ENCODE data around the gene PTPRD.

DNA sequence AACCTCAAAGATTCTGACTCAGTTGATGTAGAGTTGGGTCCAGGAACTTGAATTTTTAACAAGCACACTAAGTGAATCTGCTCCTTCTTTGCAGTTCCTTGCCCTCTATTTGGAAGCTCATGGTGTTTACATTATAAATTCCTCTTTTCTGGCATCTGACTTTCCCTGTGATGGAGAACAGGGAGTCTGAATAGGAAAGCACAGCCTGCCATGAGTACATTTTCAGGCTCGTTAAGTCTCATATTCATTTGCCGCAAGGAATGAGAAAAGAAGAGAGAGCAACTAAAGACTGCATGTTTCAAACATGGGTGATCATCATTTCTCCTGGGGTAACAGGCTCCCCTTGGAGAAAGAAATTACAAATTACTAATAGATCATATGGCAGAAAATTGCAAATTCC lies 2345.2 kb downstream of the PTPRD start:
- TF ChIP-seq, protein P1, sequence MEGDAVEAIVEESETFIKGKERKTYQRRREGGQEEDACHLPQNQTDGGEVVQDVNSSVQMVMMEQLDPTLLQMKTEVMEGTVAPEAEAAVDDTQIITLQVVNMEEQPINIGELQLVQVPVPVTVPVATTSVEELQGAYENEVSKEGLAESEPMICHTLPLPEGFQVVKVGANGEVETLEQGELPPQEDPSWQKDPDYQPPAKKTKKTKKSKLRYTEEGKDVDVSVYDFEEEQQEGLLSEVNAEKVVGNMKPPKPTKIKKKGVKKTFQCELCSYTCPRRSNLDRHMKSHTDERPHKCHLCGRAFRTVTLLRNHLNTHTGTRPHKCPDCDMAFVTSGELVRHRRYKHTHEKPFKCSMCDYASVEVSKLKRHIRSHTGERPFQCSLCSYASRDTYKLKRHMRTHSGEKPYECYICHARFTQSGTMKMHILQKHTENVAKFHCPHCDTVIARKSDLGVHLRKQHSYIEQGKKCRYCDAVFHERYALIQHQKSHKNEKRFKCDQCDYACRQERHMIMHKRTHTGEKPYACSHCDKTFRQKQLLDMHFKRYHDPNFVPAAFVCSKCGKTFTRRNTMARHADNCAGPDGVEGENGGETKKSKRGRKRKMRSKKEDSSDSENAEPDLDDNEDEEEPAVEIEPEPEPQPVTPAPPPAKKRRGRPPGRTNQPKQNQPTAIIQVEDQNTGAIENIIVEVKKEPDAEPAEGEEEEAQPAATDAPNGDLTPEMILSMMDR (IDR thresholded peaks at IDR 0.05) = no peak
- no peak for TF ChIP-seq EZH2 (IDR thresholded peaks at IDR 0.05; ENCODE audit: borderline replicate concordance, insufficient read depth, low read depth, low read length, poor library complexity, severe bottlenecking)

Measured in B cell (primary cell).